Body of pancreas (tissue), 4 donors: ENCODE measurements around the gene CXCR4.

ENCODE experiments used
- CTCF ChIP-seq, 7 experiments: fragments of 450-650 bp in 4 of 7; fragments of 200-600 bp in 3 of 7; sonication (generic) in 3 of 7; IDR thresholded peaks; one replicate each; pipeline ENCODE4 v1.5.1; 2016 to 2019; ENCODE audit warnings: antibody characterized with exemption in 7 of 7
- POLR2A ChIP-seq, 3 donors: fragments of 450-650 bp; IDR thresholded peaks; one replicate each; pipeline ENCODE4 v1.6.1; 2016; ENCODE audit warnings: antibody characterized with exemption in 3 of 3, mild to moderate bottlenecking in 2 of 3

GRCh38 chr2:136093583-136093982 is 24.4 kb downstream of the CXCR4 start:
- TF ChIP-seq POLR2A (IDR thresholded peaks at IDR 0.05), result no peak
- no peak for TF ChIP-seq CTCF (IDR thresholded peaks at IDR 0.05)
